ENCODE measurements around the gene NOXA1.

The NOXA1 gene

GRCh38 chr9:137412431-137412830 lies 10.8 kb upstream of the NOXA1 start:
- Mint-ChIP-seq H3K27ac (no peak overlapping the region), H3K36me3 (ENCODE audit: low read depth) (peaks cover 4% of the 10 kb centered on the region), H3K4me3 (no peak overlapping the region), H3K4me1 (peaks cover 11% of the 10 kb centered on the region), H3K9me3 (no peaks in the 10 kb centered on the region), H3K27me3 (ENCODE audit: low read depth) (no peaks in the 10 kb centered on the region)
- TF ChIP-seq CTCF (IDR thresholded peaks at IDR 0.05; ENCODE audit: unreplicated experiment in 3 of 3), result no peak

GRCh38 chr9:137415451-137415850 lies 7.7 kb upstream of the NOXA1 start:
- Mint-ChIP-seq H3K9me3 (no peaks in the 10 kb centered on the region), H3K36me3 (ENCODE audit: low read depth) (peaks cover 4% of the 10 kb centered on the region)

GRCh38 chr9:137416006-137416562 lies 7.1 kb upstream of the NOXA1 start:
- no peak for TF ChIP-seq CTCF (IDR thresholded peaks at IDR 0.05; ENCODE audit: unreplicated experiment in 3 of 3)
- Mint-ChIP-seq H3K4me1 (peaks cover 7% of the 10 kb centered on the region), H3K36me3 (ENCODE audit: low read depth) (peaks cover 4% of the 10 kb centered on the region), H3K4me3 (no peak overlapping the region), H3K27ac (no peak overlapping the region), H3K9me3 (no peaks in the 10 kb centered on the region), H3K27me3 (ENCODE audit: low read depth) (no peaks in the 10 kb centered on the region)

More at GRCh38 chr9:137415451-137415850, 7.7 kb upstream of the NOXA1 start:
- Mint-ChIP-seq H3K4me1 (peaks cover 7% of the 10 kb centered on the region), H3K27ac (peak overlapping the region in 2 of 3 experiments; percentile 58 to 67), H3K27me3 (ENCODE audit: low read depth) (no peaks in the 10 kb centered on the region), H3K4me3 (no peak overlapping the region)
- no peak for TF ChIP-seq CTCF (IDR thresholded peaks at IDR 0.05; ENCODE audit: unreplicated experiment in 3 of 3)

GRCh38 chr9:137416563-137417151 lies 6.5 kb upstream of the NOXA1 start:
- H3K27ac Mint-ChIP-seq, result no peak overlapping the region
- H3K9me3 Mint-ChIP-seq, result no peaks in the 10 kb centered on the region
- no peaks in the 10 kb centered on the region for H3K27me3 Mint-ChIP-seq (ENCODE audit: low read depth)
- peaks cover 4% of the 10 kb centered on the region for H3K36me3 Mint-ChIP-seq (ENCODE audit: low read depth)
- peaks cover 7% of the 10 kb centered on the region for H3K4me1 Mint-ChIP-seq
- TF ChIP-seq CTCF (IDR thresholded peaks at IDR 0.05; ENCODE audit: unreplicated experiment in 3 of 3), result no peak
- no peak overlapping the region for H3K4me3 Mint-ChIP-seq

GRCh38 chr9:137417161-137418021 lies 5.8 kb upstream of the NOXA1 start:
- no peak for TF ChIP-seq CTCF (IDR thresholded peaks at IDR 0.05; ENCODE audit: unreplicated experiment in 3 of 3)
- Mint-ChIP-seq H3K4me3 (no peak overlapping the region), H3K9me3 (no peaks in the 10 kb centered on the region), H3K4me1 (peaks cover 12% of the 10 kb centered on the region), H3K36me3 (ENCODE audit: low read depth) (peaks cover 4% of the 10 kb centered on the region), H3K27me3 (ENCODE audit: low read depth) (no peaks in the 10 kb centered on the region), H3K27ac (no peak overlapping the region)
